ENCODE data around the gene PON3.
"Not testable (repeated sequence)": the region's sequence is repeated elsewhere in the genome, so short reads cannot be mapped to it uniquely, and the experiment has no call there.

Gene PON3

DNA sequence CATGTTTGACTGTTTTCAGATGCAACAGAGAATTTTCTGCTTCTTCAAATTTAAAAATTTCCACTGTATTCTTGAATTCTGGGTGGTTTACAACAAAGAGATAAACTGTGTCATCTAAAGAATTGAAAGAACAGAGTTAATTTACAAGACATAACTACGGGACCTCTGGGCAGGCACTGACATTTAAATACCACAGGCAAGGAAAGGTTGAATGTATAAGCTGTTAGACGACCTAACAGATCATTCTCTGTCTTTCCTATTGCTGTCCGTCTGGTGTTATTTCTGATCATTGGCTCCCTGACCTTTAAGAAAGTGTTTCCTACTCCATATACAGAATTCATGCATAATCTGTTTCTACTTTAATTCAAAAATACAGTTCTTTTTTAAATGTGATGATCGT lies 15.5 kb upstream of the PON3 start:
- no peak for DNase-seq

DNA sequence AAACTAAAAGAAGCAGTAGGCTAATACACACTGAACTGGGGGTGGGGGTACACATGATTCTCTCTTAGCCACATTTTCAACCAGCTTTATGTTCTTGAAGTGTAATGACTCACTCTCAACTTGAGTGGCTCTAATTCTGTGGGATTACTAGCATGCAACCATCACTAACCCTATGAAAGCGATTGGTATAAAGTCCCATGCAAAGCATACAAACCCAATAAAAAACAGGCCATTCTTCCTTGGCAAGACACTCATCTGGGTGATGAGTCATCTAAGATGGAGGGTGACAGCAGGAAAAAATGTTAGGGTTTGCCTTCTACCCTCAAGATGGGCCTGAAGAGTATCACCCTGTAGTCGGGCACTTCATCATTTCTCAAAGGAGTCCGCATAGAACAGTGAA lies 14.9 kb upstream of the PON3 start:
- peak in 1 of 5 experiments; percentile 39 for DNase-seq

DNA sequence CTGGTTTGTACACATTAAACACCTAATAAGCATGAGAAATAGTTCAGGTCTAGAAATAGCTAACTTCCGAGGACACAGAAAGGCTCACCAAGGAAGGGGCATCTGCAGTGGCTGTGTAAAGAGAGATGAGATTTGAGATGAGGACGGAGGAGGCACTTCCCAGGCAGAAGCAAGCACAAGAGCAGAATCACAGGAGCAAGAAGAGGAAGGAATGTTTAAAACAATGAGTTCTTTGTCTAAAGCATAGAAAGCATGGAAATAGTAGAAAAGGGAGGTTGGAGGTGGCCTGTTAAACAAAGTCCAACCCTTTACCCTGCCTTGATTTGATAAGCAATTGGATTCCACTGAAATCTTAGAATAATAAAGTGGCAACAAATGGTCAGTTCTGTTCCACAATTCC lies 11.6 kb upstream of the PON3 start:
- no peak for DNase-seq

DNA sequence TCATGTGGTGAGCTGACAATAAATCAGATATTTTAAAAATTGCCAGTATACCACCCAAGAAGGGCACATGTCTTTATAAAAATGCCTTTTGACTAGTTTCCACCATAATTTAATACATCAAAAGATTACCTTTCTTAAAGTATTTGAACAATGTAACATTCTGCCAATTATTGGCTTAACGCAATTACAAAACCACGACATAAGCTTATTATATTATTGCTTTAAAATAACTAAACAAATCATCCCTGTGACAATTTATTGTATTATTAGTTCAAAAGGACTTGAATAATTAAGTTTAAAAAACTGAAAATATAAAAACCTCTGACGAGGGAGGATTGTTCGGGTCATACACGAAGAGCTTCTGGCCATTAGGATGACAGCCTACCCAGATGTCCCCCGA lies 9.6 kb upstream of the PON3 start:
- no peak for DNase-seq

DNA sequence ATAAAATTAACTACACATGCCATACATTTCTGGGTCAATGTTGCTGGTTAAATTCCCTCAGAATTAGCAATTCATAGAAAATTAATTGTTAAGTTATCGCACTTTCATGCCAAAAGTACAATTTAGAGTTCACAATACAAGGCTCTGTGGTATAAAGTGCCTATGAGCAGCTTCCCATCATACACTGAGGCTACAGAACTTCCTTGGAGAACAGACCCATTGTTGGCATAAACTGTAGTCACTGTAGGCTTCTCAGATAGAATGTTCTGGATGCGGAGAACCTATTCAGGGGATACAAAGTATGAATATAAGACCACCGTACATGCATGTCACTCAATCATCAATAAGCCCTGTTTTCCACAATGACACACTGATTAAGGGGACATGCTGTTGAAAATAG lies 9.0 kb upstream of the PON3 start:
- no peak for DNase-seq

DNA sequence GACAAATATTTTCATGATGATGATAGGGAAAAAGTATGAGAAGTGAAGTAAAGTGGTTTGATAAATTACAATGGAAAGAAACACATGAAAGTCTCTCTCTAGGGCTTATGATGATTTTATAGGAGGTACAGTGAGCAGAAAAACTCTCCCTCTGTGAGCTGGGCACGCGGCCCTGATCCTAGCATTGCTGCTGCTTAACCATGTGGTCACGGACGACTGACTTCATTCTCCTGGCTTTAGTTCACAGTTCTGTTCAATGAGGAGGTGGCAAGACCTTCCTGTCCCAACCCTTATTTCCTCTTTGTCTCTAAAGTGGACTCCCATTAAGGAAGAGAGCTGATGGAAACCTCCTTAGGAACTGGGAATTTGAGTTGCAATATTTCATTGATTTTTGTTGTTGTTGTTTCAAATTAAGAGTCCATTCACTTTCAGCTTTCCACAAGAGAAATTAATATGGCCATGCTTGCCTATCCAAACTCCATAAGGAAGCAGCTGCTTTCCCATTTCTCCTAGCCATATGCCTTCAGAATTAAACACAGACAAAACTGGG lies 8.2 kb upstream of the PON3 start:
- DNase-seq, result no peak

DNA sequence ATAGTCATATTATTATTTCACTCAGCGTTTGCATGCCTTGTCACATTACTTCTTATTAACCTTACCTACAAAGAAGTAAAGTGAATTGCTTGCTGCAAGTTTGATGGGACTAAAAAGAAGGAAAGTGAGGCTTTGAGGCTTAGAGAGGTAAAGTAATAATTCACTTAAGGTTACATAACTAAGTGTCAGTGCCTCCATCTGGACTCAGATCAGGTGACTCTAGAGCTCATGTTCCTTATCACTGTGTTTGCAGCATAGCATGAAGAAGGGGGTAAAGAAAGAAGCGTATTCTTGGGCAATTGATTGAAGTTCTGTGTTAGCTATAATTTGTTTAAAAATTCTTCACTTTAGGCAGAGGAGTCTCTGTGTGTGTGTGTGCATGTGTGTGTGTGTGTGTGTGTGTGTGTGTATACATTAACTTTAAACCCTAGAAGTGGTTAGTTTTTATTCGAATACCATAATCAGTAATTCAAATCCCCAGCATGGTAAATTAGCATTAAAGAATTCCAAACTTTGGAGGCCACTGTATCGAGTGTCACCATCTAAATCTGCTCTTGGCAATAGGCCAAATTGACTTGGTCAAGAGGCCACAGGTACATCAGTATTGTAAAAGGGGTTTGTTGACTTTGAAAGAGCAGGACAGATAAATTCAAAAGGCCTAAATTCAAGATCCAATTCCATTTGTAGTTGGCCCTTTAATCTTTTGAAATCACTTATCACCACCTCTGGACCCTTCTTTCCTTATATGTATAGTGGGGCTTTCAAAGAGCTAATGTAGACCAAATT lies 2.2 kb upstream of the PON3 start:
- DNase-seq, result no peak

DNA sequence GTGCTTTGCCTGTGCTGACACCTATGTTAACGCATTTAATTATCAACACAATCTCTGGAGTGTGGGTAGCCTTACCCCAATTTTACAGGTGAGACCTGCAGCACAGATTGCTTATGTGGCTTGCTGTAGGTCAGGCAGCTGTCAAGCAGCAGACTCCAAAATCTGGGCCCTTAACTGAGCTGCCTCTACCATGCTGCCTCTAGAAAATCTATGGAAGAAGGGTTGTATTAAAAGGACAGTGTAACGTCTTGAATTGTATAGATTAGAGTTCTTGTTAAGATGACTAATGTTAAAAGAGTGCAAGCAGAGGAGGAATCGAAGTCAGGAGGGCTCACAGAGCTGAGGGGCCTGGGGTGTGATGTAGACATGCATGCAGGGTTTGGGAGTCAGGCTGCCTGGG lies 1.2 kb upstream of the PON3 start:
- no peak for DNase-seq

DNA sequence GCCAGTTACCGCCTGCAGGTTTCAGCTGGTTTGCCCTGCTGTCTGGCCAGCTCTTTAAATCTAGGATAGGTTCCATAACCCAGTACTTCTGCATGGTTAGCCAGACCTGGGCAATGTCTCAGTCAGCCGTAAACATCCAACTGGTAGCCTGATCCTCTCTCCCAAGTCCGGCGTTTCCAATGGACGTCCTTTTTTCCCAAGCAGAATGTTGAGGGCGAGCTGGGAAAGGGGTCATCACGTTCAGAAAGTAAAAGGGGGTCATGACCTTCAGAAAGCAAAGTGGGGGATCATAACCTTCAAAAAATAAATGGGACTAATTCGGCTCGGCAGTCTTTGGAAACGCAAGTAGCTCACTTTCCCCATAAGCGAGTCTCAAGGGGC lies 430 bp downstream of the PON3 start:
- no peak for DNase-seq

DNA sequence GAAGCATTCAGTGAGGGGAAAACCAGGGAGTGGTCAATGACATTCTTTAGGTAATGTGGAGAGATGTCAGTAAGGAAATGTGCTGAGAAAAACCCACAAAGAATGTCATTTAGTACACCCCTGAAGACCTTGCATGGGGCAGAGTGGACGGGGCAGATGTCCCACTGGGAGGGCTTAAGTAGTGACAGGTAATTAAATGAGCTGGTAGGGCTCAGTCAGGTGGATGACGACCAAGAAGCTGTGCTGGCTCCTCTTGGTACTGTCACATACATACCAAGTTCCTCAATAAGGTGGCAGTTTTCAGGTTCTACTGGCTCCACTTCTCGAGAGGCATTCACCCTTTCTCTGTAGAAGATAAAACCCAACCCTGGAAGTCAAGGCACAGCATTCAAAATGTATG lies 1.8 kb downstream of the PON3 start:
- DNase-seq, result no peak

DNA sequence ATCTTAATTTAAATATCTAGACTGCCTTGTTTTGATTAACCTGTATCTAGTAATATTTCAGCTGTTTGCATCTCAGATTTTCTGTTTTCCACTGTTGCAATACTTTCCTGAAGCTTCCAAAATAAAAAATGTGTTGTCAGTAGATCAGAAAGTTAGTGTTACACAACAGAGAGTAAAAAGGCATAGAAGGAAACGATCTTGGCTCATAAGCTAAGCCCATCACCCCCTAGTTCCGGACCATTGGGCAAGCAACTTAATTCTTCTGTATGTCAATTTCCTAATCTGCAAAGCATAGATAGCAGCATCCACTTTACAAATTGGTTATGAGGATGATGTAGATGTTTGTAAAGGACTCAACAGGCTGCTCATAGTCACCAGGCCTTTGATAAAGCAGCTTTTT lies 4.4 kb downstream of the PON3 start:
- DNase-seq, result no peak

DNA sequence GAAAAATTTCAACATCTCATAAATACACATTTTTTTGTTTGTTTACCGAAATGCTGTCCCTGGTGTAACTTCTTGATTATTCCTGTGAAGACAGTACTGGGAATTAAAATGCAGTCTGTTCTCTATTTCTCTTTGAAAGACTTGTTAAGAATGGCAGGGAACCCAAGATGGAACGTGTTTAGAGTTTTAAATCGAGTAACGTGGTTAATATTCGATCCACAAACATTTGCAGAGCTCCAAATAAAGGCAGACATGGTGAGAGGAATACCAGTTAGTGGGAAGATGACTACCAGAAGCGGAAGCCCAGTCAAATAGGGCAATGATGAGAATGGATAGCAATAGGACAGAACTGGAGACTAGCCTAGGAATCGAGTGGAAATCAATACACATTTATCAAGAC lies 6.7 kb downstream of the PON3 start:
- no peak for DNase-seq

DNA sequence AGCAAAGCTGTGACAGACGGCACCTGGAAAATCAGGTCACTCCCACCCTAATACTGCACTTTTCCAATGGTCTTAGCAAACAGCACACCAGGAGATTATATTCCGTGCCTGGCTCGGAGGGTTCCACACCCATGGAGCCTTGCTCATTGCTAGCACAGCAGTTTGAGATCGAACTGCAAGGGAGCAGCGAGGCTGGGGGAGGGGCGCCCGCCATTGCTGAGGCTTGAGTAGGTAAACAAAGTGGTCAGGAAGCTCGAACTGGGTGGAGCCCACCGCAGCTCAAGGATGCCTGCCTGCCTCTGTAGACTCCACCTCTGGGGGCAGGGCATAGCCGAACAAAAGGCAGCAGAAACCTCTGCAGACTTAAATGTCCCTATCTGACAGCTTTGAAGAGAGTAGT lies 16.7 kb downstream of the PON3 start:
- DNase-seq, result not testable (repeated sequence)

DNA sequence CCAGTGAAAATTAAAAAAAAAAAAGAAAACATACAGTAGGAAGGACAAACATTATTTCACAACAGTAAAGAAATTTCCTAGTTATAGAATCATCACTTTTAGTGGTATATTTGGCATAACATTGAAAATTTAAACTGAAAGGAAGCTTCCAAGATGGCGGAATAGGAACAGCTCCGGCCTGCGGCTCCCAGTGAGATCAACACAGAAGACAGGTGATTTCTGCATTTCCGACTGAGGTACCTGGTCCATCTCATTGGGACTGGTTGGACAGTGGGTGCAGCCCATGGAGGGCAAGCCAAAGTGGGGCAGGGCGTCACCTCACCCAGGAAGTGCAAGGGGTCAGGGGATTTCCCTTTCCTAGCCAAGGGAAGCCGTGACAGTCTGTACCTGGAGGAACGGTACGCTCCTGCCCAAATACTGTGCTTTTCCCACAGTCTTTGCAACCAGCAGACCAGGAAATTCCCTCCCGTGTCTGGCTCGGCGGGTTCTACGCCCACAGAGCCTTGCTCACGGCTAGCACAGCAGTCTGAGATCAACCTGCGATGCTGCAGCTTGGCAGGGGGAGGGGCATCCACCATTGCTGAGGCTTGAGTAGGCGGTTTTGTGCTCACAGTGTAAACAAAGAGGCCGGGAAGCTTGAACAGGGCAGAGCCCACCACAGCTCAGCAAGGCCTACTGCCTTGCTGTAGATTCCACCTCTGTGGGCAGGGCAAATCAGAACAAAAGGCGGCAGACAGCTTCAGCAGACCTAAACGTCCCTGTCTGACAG lies 19.4 kb downstream of the PON3 start:
- peak in 1 of 5 experiments; percentile 3 for DNase-seq

DNA sequence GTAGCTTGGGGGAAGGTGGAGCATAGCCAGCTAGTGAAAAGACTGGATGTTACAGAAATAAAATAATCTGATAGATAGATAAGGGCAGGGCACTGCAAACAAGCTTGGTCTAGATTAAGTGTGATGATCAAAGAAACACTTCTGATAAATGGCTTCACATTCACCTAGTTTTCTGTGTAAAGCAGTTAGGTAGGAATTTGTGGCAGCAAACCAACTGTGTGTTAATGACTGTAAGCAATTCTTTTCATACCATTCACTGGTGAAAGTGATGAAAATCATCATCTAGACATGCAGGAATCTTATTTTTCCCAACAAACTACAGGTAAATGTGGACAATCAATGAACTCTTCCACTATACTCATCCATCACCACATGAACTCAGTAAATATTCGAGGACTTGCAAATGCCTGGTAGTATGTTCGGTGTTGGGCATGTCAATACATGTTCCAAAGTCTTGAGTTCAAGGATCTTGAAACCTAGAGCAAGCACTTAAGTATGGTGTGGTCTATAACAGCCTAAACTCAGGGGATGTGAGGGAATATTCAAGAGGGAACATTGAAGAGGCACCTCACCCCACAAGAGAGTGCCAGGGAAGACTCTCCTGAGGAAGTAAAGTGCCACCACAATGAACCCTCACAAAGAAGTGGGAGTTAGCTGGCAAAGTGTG lies 20.5 kb downstream of the PON3 start:
- no peak for DNase-seq

DNA sequence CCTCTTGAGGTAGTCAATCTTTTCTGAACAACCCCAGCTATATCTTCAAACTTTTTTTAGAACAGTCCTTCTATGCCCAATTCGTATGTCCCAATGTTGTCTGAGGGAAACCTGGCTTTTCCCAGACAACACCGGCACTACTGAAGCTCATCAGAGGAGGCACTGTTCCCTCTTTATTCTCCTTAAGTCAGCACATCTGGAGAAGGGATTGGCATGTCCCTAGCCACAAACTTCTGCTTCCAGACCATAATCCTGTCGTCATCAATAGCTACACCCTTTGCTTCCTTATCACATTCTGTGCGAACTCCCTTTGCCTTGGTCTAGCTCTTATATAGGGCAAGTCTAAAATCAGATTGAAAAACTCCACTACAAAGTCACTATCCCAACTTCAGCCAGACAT lies 22.9 kb downstream of the PON3 start:
- DNase-seq, result no peak

DNA sequence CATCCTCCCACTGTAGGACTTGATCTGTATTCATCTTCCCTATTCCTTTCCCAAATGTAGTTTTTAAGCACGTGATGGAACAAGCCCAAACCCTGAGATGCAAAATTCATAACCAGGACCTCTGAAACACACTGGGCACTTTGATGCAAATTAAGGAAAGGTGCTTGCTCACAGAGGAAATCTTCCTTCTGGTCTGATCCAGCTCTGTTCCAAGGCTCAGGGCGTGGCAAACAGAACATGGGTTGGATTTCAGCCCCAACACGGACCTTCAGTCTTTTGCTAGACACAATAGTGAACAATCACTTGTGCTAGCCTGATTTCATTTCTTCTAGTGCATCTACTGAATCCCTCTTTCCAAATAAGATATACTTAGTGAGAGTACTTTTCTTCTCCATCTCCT lies 27.9 kb downstream of the PON3 start:
- no peak for DNase-seq

DNA sequence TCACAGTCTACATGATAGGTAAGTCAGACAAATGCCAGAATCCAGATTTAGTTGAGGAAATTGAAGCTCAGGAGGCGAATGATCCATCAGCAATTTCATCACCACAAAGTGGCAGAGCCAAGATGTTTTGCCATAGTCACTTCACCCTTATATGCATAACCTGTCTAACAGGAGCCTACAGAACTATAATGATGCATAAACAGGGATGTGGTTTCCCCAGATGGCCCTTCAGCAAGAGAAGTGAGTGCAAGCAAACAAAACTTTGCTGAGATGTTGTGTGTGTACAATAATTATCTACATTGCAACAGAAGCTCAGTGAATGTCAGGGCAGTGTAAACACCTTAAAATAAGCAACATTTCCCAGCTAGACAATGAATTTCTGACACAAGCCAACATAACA lies 28.6 kb downstream of the PON3 start:
- no peak for DNase-seq

DNA sequence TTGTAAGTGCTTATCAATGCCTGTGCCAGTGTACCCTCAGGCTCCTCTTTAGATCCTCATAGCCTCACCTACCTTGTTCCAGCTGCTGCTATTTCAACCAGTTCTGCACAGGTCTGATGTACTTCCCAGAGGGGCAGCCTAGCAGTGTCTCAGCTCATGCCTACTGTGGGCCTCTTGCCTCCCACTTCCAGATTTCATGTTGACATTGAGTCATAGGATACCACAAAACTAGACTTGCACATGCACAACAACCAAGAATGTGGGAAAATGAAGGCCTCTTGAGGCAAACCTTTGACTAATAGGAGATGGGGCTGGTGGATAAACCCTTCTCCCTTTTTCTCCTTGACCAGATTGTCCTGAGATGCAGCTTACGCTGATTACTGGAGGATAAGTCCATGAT lies 31.0 kb downstream of the PON3 start:
- no peak for DNase-seq

DNA sequence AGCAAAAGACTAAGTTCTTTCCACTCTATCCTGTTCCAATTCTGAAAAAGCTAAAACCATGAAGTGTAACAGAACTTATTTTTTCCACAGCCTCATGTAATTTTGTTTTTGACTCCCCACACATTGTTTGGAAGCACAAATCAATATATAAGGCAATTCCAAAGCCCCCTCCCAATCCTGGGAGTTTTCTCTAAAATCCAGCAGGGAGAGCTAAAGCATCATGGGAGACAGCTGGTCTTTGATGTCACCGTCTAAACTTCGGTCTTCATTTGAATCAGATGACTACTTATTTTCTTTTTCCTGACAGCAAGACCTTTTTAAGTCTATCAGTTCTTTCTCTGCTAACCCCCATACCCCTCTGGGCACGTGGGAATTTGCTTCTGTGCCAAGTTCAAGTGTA lies 38.6 kb downstream of the PON3 start:
- DNase-seq, result no peak

DNA sequence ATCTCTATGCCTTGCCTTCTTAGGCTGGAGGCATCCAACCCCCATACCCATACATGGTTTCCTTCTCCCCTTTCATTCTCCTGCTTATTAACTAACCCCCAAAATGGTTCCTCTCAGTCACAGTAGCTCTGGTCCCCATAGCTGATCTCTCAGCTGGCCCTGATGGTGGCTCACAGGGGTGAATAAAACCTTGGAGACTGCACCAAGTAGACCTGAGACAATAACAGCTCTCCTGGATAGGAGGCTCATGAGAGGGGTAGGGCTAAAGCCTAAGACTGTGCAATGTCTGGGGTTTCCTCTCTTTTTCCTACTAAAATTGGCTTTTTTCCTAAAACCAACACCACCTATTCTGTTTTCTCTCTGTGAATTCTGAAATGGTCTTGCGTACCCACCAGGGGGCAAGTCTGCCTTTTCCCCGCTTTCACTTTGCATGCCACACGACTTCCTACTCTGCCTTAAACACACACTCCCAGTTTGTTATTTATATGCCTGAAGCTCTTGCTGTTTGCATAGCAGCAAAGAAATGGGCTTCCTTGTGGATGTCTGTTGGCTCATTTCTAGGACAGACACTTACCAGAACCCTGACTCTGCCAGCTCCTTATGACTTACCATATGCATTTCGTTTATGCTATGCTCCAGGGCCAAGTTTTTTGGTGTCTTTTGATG lies 53.4 kb downstream of the PON3 start:
- no peak for DNase-seq

DNA sequence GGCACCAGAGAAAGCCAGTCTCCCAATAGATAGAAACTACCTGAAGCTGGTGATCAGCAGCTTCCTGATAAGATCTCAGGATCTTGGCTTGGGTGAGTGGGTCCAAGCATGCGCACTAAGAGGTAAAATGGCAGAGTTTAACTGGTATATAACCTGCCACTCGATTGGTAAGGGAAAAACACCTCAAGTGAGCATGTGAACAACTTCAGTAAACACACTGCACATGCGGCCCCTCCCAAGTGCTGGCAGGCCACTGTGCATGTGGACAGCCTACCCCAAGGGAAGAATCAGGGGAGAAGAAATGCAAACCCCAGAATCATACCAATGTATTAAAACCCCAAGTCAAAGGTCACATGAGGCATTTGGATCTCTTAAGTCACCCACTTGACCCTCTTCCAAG lies 54.1 kb downstream of the PON3 start:
- no peak for DNase-seq

DNA sequence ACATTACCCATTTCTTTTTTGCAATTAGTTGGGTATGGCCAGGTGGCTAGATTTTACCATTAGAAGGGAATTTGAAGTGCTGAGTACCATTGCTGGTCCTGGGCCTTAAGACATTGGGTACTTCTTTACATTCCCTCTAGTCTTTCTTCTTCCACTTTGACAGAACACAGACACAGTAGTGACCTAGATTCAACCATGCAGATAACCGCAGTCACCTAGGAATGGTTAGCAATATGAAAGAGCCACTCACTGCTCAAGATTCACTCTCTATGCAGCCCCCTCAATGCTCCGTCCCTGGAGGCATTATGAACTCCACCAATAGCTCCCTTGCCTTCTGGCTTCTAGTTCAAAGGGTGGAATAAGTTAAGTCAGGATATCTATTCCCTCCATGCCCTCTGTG lies 55.7 kb downstream of the PON3 start:
- no peak for DNase-seq

Data from T-helper 2 cell (primary cell).